Uterus (tissue), 2 donors: ENCODE results near the gene FCF1.

ENCODE experiments used
- CTCF ChIP-seq, 4 experiments: fragments of 200-600 bp in 2 of 4; fragments of 450-650 bp in 2 of 4; sonication (generic) in 2 of 4; IDR thresholded peaks; one replicate each; pipeline ENCODE4 v1.5.1; 2016 to 2019; ENCODE audit warnings: antibody characterized with exemption in 4 of 4, mild to moderate bottlenecking in 2 of 4, moderate library complexity in 1 of 4
- POLR2A ChIP-seq, 2 donors: fragments of 450-650 bp; IDR thresholded peaks; one replicate each; pipeline ENCODE4 v1.6.1; 2016; ENCODE audit warnings: antibody characterized with exemption in 2 of 2, mild to moderate bottlenecking in 1 of 2, moderate library complexity in 1 of 2

DNA sequence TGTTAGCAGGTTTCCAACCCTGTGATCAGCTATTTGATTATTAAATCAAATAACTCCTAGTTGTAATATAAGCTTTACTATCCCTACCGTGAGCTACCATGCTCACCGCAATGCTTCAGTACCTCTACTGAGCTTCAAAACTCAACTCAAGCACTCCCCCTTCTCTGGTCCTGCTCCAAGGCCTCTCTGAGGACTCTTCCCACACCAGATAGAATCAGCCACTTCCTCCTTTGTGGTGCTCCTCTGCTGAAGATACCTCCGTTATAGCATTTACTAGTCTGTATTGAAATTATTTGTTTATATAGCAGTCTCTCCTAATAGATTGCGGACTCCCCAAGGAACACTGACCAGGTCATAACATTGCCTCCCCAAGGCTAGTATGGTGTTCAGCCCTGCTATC, 17.5 kb upstream of the FCF1 start:
- no peak for TF ChIP-seq POLR2A (IDR thresholded peaks at IDR 0.05)
- TF ChIP-seq CTCF (IDR thresholded peaks at IDR 0.05): no peak
